Left cardiac atrium (tissue), 4 donors: ENCODE data around the gene IQSEC2. TPM values are rescaled to one million over a fixed set of nuclear protein-coding genes. Genes with fewer than 3 reads are reported as not detected.

Source experiments
- ATAC-seq, 2 donors: fragments of 200-7000 bp; cut with Tn5 transposase; one replicate each; pipeline ENCODE4 v1.9.1; 2020; ENCODE audit warnings: mild to moderate bottlenecking in 2 of 2, moderate library complexity in 2 of 2
- DNase-seq: peaks from one replicate; pipeline ENCODE4 v3.0.0-alpha.2; 2020
- intact Hi-C, 2 donors: fragments of 100-400 bp; cut with DNase I; formaldehyde crosslinking; loops; one replicate each; pipeline versions ENCODE4 v1.14.1 to v1.15.1; 2022 to 2023
- total RNA-seq, 2 donors: library from RNA; stranded (reverse); fragmentation: NEBNext Ultra II Directional; extraction: Animal tissue kit (Norgen Biotek cat#: 25700); gene quantifications; one replicate each; pipeline ENCODE4 v1.2.1, GENCODE V29; 2021
- donor health status: DM: no; HTN: yes; CAD: no.
- donor health status: DM: no; HTN: yes; CAD: no; lungs with severe emphysema.
- donor health status: DM: yes; HTN: yes; CAD: no.
- donor health status: Dilated cardiomyopathy.

The IQSEC2 gene
- total RNA-seq, 2 donors from 2014 or later = 9.1 to 10.8 TPM

DNA sequence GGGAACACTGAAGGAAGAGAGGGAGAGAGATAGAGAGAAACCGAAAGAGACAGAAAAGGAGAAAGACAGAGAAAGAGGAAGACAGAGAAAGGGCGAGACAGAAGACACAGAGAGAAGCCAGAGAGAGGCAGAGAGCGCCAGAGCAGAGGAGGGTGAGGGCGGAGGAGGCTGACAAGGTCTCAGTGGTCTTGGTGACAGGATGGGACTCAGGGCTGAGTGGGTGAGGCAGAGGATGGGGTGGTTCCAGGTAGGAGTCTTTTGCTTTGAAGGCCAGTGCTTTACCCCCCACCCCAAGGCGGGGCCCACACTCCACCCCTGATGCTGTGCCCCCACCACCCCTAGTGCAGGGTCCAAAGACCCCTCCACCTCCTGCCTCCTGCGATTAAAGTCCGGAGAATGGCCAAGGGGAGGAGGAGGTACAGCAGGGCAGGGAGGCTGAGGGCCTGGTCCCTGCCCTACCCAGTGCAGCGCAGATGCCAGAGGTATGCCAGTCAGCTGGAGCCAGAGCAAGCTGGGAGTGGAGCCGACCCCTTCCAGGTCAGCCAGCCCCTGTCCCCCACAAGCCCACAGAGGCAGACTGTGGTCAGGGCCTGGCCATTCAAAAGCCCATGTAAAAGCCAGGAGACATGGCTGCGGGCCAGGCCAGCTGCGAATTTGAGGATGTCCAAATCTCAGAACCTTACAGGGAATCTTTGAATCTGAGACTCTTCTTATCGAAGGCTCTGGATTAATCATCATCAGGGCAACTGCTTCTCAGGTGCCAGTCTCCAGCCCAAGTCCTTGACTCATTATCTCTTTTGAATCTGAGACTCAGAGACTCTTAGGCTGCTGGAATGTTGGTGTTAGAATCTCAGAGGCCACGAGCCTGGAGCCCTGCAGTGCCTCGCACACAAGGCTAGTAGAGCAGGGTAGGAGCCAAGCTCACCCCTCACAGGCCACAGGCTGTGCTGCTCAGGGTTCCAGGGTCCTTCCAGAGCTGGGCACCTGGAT, 758 bp downstream of the IQSEC2 start:
- ATAC-seq = peak; percentile 27 to 57
- intact Hi-C loops = no loop called here
- peak; percentile 67 for DNase-seq

DNA sequence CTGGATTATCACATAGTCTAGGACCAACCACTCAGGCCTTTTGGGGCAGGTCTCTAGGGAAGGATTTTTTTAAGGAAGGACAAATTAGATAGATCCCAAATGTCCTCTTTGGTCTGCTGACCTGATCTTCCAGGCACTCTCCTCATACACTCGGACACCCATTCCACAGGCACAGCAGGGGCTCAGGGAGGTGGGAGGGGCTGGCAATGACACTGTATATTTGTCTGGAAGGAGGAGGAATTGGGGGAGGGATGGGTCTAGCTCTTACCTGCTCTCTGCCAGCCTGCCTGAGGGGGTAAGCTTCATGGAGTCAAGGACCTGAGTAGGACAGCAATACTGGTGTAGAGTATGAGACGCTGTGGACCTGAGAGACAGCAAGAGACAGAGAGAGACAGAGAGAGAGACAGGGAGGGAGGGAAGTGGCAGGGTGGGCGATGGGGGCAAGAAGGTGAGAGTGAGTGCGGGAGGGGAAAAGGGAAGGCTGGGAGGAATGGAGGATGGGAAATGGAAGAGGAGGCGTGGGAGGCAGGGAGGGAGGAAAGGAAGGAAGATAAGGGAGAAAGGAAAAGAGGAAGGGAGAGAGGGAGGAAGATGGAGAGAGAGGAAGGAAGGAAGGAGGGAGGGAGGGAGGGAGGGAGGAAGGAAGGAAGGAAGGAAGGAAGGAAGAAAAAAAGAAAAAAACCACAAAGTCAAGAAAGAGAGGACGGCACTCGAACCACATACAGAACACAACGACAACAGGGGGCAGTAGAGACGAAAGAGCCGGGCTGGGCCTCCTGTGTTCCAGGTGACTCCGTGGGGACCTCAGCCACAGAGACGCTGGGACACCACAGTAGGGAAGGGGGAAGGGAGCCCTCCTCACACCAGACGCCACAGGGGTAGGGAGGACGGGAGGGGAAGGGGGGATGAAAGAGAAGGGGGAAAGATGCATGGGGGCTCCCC, 1.8 kb downstream of the IQSEC2 start:
- DNase-seq = no peak
- intact Hi-C loops = no loop called here
- ATAC-seq = no peak

DNA sequence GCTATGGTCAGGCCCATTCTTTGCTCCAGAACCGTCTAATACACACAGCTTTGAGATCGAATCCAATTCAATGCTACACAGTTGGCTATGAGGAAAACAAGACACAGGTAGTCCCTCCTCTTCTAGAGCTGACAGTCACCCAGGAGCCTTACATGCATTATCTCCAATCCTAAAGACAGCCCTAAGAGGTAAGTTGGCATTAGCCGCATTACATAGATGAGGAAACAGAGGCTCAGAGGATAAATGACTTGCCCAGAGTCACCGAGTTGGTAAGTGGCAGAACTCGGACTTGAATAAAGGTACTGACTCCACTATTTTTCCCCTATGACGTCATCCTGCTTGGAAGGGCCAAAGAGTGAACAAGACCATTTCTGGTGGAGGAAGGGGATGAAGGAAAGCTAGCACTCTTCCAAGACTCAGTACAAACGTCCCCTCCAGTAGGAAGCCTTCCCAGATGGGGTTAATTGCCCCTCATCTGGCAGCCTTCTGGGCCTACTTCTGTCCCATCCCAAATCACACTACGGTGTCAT, 8.5 kb downstream of the IQSEC2 start:
- no peak for DNase-seq
- intact Hi-C loops = no loop called here
- no peak for ATAC-seq

DNA sequence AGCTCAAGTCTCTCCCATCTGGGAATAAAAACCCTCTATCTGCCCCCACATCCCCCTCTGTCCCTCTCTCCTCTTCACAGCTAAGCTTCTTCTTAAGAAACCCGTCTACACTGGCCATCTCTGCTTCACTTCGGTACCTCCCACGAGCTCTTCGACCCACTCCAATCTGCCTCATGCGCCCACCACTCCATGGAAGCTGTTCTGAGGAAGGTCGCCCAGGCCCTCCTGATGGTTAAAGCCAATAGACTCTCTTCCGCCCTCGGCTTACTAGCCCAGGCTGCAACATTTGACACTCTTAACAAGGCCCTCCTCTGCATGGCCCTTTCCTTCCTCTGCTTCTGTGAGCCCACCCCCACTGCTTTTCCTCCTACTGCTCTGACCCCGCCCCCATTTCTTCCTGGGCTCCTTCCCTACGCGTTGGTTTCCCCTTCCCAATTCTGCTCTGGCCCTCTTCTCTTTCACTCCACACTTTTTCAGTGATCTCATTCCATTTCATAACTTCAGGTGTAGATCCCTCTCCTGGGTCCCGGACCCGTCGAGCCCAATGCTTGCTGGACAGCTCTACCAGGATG, 11.8 kb downstream of the IQSEC2 start:
- DNase-seq (no peak), ATAC-seq (no peak)
- intact Hi-C loops = no loop called here

DNA sequence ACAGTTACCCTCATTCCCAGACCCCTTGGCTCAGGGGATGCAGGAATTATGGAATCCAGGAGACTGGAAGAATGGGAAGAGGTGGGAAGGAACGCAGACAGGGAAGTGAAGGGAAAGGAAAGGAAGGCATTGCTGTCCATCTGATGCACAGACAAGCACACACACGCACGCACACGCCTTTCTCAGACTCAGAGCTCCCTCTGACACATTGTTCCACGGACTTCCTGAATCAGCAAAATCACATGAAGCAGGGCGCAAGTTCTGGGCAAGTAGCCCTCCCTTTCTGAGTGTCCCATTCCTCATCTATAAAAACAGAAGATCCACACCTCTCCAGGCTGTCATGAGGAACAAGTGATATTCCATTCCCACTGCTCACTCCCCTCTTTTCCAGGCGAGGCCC, 13.2 kb downstream of the IQSEC2 start:
- intact Hi-C loops = no loop called here
- ATAC-seq = no peak
- DNase-seq = no peak

DNA sequence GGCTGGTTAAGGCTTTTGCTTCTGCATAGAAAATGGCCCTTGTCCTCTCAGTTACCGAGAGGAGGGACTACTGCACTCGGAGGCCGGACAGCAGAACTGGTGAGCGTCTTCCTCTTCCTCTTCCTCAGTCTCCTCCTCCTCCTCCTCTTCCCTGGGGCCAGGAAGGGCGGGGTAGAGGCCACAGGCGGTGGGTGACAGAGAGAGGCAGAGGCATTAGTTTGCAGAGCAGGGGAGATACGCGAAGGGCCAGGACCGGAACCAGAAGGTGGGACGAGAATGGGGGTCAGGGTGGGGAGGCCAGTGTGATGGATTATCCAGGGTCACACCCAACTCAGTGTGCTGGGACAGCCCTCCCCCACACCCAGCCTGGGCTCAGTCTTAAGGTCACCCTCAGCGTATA, 14.5 kb downstream of the IQSEC2 start:
- intact Hi-C loops = no loop called here
- DNase-seq = no peak

DNA sequence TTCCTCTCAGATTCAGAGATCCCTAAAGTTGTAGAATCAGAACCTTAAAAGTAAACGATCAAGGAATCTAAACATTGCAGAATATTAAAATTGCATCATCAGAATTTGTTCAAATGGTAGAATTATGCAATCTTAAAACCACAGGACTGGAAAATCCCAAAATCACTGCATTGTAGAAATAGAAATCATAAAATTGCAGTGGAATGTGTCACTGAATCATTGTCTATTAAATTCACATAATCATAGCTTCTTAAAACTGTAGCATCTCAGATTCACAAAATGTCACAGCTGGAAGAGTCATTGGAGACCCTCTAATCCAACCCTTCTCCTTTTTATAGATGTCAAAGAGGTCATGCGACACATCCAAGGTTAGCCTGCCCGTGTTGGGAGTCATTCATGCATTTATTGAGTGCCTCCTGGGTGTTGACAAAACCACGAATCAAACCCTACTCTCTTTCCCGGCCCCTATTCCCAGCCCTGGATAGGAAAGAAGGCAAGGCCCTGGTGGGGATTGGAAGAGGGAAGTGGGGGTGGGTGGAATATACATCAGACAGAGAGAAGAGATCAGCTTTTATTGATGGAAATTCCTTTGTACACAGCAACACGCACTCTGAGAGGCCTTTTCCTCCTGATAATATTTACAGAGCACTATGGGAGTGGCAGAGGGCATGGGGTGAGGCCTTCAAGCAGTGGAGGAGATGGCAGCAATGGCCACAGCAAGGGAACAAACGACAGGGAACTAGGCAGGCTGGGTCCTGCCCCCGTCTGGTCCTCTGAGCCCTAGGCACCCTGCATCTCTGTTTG, 15.4 kb downstream of the IQSEC2 start:
- intact Hi-C loops = no loop called here
- DNase-seq = no peak
- ATAC-seq = no peak

More for the DNA sequence above, 14.5 kb downstream of the IQSEC2 start:
- ATAC-seq = peak in 1 of 2 donors; percentile 26

DNA sequence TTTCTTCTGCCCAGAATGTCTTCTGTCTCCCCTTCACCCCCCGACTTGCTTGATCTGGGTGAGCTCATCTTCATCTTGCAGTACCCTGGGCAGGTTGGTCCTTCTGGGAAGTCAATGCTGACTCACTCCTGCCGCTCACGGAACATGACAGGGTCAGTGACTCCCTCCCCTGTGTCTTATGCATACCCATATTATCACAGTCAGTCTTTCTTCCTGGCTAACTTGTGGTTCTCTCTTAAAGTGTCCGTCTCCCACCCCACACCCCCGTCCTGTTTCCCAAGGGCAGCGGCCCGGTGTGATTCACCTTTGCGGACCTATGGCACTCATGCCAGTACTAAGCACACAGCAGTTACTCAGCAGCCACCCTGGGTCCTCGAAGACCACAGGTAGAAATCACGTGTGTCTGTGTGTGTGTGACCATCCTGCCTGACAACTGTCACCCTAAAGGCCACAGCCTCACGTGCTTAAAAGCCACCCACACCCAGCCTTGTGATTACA, 17.7 kb downstream of the IQSEC2 start:
- no peak for DNase-seq
- peak in 1 of 2 donors; percentile 81 for ATAC-seq
- intact Hi-C loops = no loop called here

DNA sequence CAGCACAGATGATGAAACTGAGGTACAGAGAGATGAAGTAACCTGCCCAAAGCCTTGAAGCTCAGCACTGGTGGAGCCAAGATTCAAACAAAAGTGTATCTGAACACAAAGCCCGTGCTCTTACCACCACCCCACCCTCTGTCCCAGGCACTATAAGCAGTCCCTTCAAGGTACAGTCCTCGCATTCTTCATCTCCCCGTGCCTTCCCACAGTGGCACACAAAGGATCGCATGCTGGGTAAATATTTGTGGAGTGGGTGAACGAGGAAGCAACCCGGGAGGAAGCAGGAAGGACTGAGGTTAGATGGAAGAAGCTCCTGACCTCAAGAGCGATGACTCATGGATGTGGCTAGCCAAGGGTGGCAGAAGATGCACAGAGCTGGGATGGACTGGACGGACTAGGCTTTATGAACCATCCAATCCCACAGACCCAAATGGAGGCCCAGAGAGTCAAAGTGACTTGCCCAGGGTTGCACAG, 18.4 kb downstream of the IQSEC2 start:
- ATAC-seq = peak in 1 of 2 donors; percentile 56
- intact Hi-C loops = no loop called here
- no peak for DNase-seq

DNA sequence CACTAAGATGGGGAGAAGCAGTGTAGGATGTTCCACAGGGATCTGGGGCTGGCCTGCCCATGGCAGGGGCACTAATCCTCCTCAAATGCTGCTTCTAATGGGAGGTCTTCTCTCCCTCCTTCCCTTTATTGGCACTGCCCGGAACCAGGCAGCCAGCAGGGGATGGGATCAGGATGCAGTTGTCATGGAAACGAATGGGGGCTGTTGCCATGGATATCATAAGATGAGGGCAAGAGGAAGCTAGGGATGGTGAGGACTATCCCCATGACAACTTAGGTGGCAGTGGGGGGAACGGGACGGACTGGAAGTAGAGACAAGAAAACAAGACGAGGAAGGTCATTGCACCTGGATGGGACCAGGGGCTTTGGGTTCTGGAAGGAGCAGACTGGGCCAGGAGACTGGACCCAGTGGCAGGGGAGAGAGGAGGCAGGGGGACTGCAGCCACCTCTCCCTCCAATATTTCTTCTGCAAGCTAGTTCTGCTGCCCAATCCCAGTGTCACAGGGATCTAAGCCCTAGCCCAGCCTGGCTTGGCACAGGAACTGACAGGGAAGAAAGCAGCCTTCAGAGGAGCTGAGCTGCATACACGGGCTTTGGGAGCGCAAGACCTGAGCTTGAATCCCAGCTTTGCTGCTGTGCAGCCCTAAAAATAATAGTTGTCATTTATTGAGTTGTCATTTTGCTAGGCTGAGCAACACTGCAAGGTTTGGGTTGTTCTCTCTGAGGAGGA, 19.0 kb downstream of the IQSEC2 start:
- intact Hi-C loops = no loop called here
- DNase-seq (no peak), ATAC-seq (no peak)

DNA sequence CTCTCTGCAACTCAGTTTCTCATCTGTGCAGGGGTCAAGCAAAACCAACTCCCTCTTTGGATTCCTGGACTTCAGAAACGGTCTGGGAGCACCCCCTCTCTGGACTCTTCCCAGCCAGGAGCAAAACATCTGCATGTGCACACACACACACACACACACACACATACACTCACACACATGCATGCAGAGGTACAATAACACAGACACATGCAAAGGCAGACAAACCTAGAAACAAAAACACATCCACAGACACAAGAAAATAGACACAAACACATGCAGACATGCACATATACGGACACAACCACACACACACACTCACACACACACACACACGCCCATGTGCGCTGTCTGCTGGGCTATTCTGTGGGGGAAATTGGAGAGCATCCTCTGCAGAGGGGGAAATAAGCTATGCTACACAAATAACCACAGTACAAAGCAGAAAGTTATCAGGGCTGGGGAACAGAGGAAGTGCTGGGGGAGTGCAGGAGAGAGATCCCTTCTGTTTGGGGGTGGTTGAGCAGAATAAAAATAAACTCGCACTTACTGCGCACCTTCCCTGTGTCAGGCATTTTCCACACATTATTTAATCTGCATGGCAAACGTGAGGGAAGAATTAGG, 19.9 kb downstream of the IQSEC2 start:
- ATAC-seq (no peak), DNase-seq (no peak)
- intact Hi-C loops = no loop called here

DNA sequence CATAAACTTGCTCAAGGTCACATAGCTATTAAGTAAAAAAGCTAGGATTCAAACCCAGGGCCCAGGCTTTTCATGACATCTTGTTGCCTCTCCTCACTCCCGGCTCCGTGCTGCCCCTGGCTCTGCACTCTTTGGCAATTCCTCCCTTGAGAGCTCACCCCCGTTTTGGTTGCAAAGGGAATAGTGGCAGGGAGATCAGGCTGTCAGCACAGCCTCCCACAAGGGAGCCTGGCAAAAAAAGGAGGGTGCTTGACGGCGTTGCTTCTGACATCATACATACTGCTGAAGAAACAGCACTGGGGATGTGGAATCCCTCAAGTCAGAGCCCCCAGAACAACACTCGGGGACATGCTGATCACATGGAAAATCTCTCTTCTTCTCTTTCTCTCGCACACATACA, 20.5 kb downstream of the IQSEC2 start:
- ATAC-seq (no peak), DNase-seq (no peak)
- intact Hi-C loops = no loop called here

DNA sequence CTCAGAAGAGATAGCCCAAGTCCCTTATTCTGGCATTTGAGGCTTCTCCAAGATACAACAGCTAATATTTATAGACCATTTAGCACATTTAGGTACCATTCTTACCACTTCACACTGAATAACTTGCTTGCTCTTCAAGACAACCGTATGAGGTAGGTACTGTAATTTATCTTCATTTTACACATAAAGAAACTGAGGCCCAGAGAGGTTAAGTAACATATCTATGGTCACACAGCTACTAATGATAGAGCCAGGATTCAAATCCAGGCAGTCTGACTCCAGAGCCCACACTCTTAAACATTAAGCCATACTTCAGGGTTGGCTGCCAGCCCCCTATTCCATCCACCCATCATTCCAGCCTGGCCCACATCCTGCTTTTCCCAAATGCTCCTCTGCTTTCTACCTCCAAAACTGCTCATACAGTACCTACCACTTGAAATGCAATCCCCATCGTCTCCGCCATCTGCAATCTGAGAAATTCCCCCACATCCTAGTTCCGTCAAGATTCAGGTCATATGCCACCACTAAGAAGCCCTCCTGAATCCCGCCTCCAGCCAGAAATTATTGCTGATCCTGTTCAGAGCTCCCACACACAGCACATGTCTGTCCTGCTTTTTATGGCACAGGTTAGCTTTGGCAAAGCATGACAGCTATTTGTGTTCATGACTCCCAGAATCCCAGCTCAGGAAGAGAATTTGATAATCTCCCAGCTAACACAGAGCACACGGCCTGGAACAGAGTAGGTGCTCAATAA, 23.5 kb downstream of the IQSEC2 start:
- intact Hi-C loops = no loop called here
- no peak for DNase-seq
- no peak for ATAC-seq

DNA sequence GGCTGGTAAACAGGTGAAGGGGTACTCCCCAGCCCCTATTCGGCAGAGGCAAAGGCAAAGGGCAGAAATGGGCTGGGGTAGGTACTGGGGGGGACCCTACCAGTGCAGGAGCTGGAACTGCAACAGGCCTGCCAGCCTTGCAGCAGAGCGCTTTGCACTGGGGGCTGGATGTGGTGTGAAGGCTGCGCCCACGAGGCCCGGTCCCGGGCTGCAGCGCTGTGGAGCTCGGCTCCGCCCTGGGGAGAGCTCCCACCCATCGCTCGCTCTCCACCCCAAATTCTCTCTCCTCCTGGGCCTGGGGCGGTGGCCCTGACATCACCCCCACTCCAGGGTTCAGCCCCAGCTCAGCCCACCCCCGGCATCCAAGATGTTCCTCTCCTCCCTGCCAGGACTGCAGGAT, 24.2 kb downstream of the IQSEC2 start:
- intact Hi-C loops = no loop called here

DNA sequence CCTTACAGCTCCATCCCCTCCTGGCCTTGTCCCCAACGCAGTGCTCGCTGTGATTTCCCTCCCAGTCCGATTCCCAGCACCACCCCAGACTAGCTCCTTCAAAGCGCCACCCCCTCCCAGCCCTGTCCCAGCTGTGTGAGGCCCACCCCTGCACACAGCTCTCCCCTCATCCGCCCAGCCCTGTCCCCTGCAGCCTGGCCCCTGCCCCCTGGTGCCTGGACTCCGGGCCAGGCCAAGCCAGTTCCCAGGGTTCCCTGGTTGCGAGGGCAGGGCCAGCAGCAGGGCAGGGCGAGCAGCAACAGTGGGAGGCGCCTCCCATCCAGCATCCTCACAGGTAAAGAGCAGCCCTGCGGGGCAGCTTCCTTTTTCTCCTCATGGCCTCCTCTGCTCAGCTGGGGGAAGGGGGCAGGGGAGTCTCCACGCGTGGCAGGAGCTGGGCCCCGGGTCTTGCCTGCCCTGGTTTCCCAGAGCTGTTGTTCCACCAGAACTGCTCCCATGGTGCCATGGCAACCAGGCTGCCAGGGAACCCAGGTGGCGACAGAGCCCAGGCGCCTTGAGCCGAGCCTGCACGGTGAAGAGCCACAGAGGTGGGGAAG, 24.8 kb downstream of the IQSEC2 start:
- DNase-seq (no peak), ATAC-seq (no peak)
- intact Hi-C loops = no loop called here

More for the DNA sequence above, 24.2 kb downstream of the IQSEC2 start:
- DNase-seq = no peak
- ATAC-seq = no peak

DNA sequence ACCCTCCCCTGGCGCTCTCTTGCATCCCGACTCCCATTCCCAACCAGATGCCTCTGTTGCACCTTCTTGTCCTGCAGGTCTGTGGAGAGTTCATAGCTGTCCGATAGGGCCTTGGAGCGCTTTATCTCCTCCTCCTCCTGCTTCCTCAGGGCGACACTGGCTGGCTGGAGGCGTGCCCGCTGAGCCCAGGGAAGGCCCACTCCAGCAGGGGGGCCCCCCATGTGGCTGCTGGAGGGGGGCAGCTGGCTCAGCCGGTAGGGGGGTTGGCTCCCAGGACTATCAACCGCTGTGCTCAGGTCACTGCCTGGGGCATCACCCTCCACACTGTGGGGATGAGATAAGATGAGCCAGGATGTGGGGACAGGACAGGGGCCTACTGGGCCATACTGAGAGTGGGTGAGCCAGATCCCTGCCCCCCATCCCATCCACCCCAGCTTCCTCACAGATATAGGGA, 25.6 kb downstream of the IQSEC2 start:
- intact Hi-C loops = no loop called here
- peak in 1 of 2 donors; percentile 12 for ATAC-seq
- DNase-seq = no peak
